NCI-H1105 (cell line): ENCODE data around the gene TRMT44.

Experiments
- DNase-seq: peaks from one replicate; lab custom pipeline; 2025; lab: John Stamatoyannopoulos, UW

Gene TRMT44

GRCh38 chr4:8513931-8514330, 73.4 kb downstream of the TRMT44 start:
- no peak for DNase-seq

- DNase-seq = no peak
These were observed 73.8 kb downstream of the TRMT44 start for GRCh38 chr4:8514391-8514790.

DNA sequence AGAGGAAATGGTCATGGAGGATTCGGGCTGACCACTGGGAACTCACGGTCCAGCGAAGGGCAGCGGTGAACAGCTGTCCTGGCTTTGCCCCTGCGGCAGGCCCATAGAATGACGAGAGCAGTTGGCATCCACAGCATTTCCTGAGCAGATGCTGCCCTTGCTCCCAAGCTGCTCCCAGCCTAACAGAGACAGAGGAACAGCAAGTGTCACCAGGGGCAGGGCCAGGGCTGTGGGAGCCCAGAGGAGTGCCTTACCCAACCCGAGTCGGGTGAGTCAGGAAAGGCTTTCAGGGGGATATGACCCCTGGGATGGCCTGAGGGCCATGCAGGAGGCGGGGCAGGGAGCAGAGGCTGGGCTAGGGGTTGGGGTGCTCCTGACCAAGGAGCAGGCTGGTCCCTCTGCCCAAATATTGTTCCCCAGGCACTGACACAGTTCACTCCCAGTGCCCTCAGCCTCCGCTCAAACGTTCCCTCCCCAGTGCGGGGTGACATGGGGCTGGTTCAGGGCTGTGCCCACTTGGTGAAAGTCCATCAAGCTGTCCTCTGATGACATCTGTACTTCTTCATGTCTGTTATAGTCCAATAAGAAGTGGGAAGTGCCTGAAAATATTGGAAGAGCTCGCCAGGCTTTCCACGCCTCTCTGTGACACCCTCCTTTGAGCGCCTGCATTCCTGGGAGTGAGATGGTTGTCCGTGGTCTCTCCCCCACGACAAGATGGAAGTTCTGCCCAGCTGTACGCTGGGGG, 74.9 kb downstream of the TRMT44 start:
- DNase-seq = no peak

- DNase-seq = no peak
These were observed 75.5 kb downstream of the TRMT44 start for GRCh38 chr4:8516061-8516573.

DNA sequence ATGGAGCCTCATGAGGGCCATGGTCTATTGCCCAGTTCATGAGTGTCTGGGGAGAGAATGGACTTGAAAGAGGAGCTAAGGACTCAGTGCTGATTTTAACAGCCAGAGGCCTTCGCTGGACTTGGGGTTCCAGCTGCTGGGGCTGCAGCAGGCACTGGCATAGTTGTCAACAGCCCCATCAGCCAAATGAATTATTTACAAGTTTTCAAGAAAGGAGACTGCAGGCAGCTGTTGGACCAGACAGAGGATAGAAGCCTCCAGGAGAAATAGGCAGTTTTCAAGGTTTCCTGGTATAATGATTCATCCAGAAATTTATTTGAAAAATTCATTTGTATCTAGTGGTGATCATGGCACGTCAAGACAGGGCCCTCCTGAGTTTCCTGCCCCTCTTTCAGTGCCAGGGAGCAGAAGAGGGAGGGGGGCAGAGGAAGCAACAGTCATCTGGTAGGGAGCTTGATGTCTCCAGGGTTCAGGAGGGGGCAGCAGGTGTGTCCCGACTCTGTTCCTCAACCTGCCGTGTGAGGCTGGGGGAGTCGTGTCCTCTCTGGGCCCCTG, 76.5 kb downstream of the TRMT44 start:
- no peak for DNase-seq

DNA sequence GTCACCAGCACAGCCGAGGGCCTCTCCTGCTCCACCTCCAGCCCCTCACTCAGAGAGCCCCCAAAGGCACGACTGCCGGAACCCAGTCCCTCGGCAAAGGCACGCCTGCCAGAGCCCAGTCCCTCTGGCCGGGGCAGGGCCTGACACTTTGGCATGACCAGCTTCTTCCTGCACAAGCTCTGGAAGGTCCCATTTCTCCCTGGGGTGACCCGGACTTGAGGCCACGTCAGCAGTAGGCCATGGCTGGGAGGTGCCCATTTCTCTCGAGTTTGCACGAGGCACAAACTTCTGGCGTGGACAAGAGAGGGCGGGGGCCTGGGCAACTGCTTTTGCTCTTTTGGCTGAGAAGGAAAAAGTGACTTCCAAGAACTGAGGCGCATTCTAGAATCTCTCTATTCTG, 77.4 kb downstream of the TRMT44 start:
- DNase-seq = no peak

DNA sequence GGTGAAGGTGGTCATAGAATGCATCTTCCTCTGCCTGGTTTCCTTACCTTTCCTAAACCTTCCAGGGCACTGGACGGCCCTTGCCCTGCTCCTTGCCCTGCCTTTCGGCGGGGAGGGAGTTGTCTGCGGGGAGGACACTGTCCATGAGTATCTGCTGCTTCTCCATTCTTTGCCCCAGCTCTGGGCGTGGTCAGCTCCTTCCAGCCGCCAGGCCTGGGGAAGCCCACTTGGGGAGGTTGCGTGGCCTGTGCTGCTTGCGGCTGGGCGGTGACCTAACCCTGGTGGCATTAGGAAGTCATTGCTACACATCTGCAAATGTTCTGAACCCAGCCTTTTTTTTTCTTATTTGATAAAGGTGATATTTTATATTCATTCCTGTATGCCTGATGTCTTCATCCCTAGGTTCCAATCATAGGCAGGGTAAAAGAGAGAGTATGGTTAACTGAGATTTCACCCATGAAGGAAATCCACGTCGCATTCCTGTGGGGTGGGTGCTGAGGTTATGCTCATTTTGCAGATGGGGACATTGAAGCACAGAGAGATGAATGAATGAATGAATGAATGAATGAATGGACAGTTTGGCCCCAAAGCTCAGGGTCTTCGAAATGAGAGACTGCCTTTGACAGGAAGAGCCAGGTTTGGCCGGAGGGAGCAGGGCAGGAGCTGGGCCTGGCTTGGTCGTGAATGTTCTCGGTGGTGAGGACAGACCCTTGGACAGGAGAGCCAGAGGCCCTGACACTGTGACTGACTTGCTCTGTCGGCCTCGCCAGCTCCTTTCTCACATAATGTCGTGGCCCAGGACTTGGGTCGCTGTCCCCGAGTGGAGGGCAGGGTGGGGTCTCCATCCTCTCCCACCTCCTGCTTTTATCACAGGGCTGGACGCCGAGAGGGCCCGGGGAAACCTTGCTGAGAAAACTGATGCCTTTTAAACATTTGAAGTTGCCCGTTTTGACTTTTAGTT, 81.9 kb downstream of the TRMT44 start:
- DNase-seq = no peak

DNA sequence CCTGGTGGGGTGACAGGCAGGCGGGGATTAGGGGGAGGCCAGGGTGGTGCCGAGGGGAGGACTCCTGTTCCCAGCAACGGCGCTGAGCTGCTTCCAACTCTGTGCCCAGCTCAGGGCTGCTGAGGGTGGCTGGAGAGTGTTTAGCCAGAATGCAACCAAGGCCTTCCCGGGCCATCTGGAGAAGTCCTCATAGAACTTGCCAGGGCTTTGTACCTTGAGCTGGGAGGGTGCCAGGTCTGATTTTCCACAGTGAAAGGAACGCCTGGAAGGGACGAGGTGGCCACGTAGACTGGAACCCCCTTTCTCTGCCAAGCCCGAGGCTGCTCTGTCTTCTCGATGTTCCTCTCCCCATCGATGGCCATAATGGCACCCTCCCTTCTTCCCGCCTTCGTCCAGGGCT, 82.6 kb downstream of the TRMT44 start:
- no peak for DNase-seq

DNA sequence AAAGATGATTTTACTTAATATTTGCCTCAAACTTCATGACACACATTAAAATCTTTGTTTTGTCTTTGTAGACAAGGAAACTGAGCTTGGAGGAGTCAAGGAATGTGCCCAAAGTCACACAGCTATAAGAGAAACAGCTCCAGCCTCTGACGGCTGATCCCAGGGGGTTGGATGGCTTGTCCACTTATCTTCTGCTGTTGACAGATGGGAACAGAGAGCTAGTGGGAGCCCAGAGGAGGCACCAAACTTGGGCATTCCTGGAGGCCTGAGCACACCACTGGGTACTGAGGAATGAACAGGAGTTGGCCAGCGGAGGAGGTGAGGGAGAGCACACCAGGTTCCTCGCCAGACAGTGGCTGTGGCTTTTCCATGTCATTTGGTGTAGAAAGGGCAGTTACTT, 83.2 kb downstream of the TRMT44 start:
- DNase-seq = no peak

DNA sequence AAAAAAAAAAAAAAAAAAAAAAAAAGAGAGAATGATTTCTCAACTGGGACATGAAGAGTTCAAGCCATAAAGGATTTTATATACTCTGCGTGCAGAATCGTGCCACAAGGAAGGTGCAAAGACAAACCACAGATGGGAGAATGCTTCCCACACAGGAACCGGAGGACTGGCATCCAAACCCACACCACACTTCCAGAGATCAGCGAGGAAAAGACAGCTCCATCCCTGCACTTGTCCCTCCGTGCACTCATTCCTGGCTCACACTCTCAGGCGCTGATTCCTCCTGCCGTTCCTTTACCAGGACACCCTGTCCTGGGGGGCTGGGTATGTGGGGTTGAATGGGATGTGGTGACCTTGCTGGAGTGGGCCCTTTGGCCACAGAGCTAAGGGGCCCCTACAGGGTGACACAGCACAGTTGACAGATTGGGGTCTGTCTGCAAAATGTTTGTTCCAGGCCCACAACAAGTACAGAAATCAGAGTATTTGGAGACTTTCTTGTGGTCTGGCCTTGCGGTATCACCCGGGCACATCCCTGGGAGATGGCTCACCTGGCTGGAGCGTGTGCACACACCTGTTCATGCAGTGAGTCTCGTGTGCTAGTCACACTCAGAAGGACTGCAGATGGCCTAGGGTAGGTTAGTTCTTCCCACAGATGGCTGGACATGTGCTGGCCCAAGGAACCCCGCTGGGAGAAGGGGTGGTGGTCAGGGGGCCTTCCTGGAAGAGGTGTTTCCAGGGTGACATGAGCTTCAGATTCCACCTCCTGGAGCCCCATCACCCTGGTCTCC, 84.2 kb downstream of the TRMT44 start:
- no peak for DNase-seq

DNA sequence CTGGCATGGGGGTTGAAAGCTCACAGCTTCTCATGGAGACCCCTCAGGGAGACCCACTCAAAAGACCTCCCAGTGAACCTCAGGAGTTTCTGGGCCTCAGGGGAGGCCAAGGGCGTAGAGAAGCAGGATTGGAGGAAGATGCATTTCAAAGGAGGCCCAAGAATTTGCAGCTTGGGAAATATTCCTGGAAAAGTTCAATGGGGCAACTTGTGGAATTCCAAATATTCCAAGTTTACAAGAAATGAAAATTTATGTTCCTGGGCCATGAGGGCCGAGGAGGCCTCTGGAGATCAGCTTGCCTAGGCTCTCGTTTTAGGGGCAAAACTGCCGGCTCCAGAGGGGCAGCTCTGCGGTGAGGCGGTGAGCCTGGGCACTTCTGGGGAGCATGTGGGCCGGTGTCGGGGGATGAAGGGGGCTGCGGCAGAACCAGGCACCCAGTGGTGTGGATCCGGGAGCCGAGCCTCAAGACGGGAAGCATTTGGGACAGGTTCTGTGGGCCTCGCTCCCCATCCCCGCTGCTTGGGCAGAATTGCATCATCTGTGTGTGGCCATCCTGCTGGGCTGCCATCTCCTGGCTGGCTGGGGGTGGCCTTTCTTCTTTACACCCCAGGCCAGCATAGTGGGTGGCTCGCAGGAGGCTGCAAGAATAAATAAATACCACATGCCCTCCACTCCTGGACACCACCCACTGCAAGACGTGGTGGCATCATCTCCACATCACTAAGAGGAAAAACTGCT, 85.0 kb downstream of the TRMT44 start:
- DNase-seq = no peak
